Measurements from ENCODE around the gene SLC30A7.
"Not testable (repeated sequence)": the region's sequence is repeated elsewhere in the genome, so short reads cannot be mapped to it uniquely, and the experiment has no call there.

Gene SLC30A7

GRCh38 chr1:100891380-100891779 is 4.5 kb upstream of the SLC30A7 start:
- DNase-seq (ENCODE audit: low read depth in 2 of 2), result no peak

- no peak for DNase-seq (ENCODE audit: low read depth in 2 of 2)
Observed at GRCh38 chr1:100892554-100892953, 3.3 kb upstream of the SLC30A7 start.

- DNase-seq (ENCODE audit: low read depth in 2 of 2), result no peak
Observed at GRCh38 chr1:100893718-100894117, 2.2 kb upstream of the SLC30A7 start.

GRCh38 chr1:100894603-100895539 is 1.0 kb upstream of the SLC30A7 start, which contains the start of gene EXTL2:
EXTL2 (minus strand) TSS chr1:100894842; CDS start chr1:100888757, 6,085 bp downstream.
- peak; percentile 8 to 21 for DNase-seq (ENCODE audit: low read depth in 2 of 2)

- peak; percentile 6 to 9 for DNase-seq (ENCODE audit: low read depth in 2 of 2)
Observed at GRCh38 chr1:100896481-100896982, 642 bp downstream of the SLC30A7 start.

- DNase-seq (ENCODE audit: low read depth in 2 of 2), result no peak
Observed at GRCh38 chr1:100902365-100902764, 6.5 kb downstream of the SLC30A7 start.

GRCh38 chr1:100903777-100904176 is 7.9 kb downstream of the SLC30A7 start:
- DNase-seq (ENCODE audit: low read depth in 2 of 2), result no peak

- no peak for DNase-seq (ENCODE audit: low read depth in 2 of 2)
Observed at GRCh38 chr1:100904528-100904927, 8.6 kb downstream of the SLC30A7 start.

- no peak for DNase-seq (ENCODE audit: low read depth in 2 of 2)
Observed at GRCh38 chr1:100905181-100905580, 9.3 kb downstream of the SLC30A7 start.

GRCh38 chr1:100907887-100908286 is 12.0 kb downstream of the SLC30A7 start:
- DNase-seq (ENCODE audit: low read depth in 2 of 2), result no peak

- no peak for DNase-seq (ENCODE audit: low read depth in 2 of 2)
Observed at GRCh38 chr1:100909018-100909417, 13.1 kb downstream of the SLC30A7 start.

GRCh38 chr1:100912019-100912418 is 16.1 kb downstream of the SLC30A7 start:
- DNase-seq (ENCODE audit: low read depth in 2 of 2), result no peak

- no peak for DNase-seq (ENCODE audit: low read depth in 2 of 2)
Observed at GRCh38 chr1:100921110-100921706, 25.3 kb downstream of the SLC30A7 start.

- no peak for DNase-seq (ENCODE audit: low read depth in 2 of 2)
Observed at GRCh38 chr1:100924212-100924611, 28.3 kb downstream of the SLC30A7 start.

- no peak for DNase-seq (ENCODE audit: low read depth in 2 of 2)
Observed at GRCh38 chr1:100924991-100925390, 29.1 kb downstream of the SLC30A7 start.

- DNase-seq (ENCODE audit: low read depth in 2 of 2), result no peak
Observed at GRCh38 chr1:100926240-100926639, 30.4 kb downstream of the SLC30A7 start.

- peak in 1 of 2 donors; percentile 19 for DNase-seq (ENCODE audit: low read depth in 2 of 2)
Observed at GRCh38 chr1:100927276-100927675, 31.4 kb downstream of the SLC30A7 start.

GRCh38 chr1:100928128-100928527 is 32.2 kb downstream of the SLC30A7 start:
- DNase-seq (ENCODE audit: low read depth in 2 of 2), result no peak

GRCh38 chr1:100930494-100930893 is 34.6 kb downstream of the SLC30A7 start:
- DNase-seq (ENCODE audit: low read depth in 2 of 2), result no peak

GRCh38 chr1:100931716-100932115 is 35.8 kb downstream of the SLC30A7 start:
- no peak for DNase-seq (ENCODE audit: low read depth in 2 of 2)

GRCh38 chr1:100933555-100933954 is 37.7 kb downstream of the SLC30A7 start:
- DNase-seq (ENCODE audit: low read depth in 2 of 2), result not testable (repeated sequence)

- DNase-seq (ENCODE audit: low read depth in 2 of 2), result no peak
Observed at GRCh38 chr1:100936194-100936967, 40.5 kb downstream of the SLC30A7 start.
